IMR-90 (cell line): ENCODE measurements around the gene TRIO. TPM values are rescaled to one million over a fixed set of nuclear protein-coding genes. Genes with fewer than 3 reads are reported as not detected.

Experiments used
- polyA plus RNA-seq, 3 experiments: library from polyadenylated mRNA; depleted of rRNA; stranded (reverse); fragments of >200 nt; gene quantifications; 2 replicates each; pipeline ENCODE4 v1.2.3, GENCODE V29; 2012; ENCODE audit warnings: low replicate concordance in 1 of 3
- total RNA-seq: library from RNA; depleted of rRNA; stranded (reverse); fragments of >200 nt; gene quantifications from 2 replicates; pipeline ENCODE4 v1.2.3, GENCODE V29; 2012
- TF ChIP-seq, protein P1 (sequence below): fragments of 150-350 bp; IDR thresholded peaks from 2 replicates; pipeline ENCODE4 v1.6.1; 2016; ENCODE audit warnings: low read depth, mild to moderate bottlenecking, low read length, moderate library complexity, borderline replicate concordance

The TRIO gene
- total and polyA plus RNA-seq, 2 of the 4 experiments (the other 2 are of a cell fraction) = 206 to 522 TPM

DNA sequence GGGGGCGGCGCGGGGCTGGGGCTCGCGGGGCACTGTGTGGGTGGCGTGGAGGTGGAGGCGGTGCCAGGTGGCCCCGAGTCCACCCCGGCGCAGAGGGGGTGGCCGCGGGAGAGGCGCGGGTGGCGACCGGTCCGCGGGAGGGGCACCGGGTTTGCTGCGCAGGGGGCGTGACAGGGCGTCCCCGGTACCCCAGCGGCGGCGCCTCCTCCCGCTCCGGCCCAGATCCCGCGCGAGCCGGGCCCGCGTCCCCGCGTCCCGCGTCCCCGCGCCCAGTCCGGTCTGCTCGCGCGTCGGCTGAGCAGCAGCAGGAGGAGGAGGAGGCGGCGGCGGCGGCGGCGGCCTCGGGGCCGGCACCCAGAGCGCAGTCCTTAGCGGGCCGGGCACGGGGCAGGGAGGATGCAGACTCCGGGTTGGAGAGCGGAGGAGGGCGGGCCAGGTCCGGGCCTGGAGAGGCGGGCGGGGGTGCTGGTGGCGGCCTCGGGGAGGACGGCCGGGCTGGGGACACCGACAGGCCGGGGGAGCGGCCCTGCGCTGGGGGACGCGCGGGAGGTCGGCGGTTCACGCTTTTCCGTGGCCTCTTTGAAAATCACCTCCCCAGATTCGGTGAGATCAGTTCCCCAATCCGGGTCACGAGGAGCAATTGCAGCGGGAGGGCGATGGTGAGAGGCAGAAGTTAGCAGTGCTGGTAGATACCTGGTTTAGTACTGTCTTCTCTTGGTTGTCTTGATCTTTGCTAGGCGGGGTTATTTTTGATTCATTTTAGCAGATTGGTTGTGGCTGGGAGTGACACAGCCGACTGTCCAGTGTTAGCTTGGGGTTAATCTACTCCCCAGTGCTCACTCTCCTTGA lies 1.7 kb downstream of the TRIO start (continued):
- TF ChIP-seq, protein P1, sequence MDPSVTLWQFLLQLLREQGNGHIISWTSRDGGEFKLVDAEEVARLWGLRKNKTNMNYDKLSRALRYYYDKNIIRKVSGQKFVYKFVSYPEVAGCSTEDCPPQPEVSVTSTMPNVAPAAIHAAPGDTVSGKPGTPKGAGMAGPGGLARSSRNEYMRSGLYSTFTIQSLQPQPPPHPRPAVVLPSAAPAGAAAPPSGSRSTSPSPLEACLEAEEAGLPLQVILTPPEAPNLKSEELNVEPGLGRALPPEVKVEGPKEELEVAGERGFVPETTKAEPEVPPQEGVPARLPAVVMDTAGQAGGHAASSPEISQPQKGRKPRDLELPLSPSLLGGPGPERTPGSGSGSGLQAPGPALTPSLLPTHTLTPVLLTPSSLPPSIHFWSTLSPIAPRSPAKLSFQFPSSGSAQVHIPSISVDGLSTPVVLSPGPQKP = no peak
